T-helper 1 cell treated with Interleukin-12 subunit alpha and Interleukin-12 subunit beta and Interleukin-4 antibody, amounts not matched to agents 30 μg/mL and 1 μg/mL, for 36 hours (primary cell): ENCODE data around the gene NUDT4.
"Not testable (repeated sequence)": the region's sequence is repeated elsewhere in the genome, so short reads cannot be mapped to it uniquely, and the experiment has no call there.

Source experiments
- H3K27ac Mint-ChIP-seq: one replicate; pipeline ENCODE4 v1.8.0; 2021; ENCODE audit warnings: mild to moderate bottlenecking, mixed read lengths
- H3K27me3 Mint-ChIP-seq: one replicate; pipeline ENCODE4 v1.8.0; 2021; ENCODE audit warnings: low read depth, mixed read lengths
- H3K36me3 Mint-ChIP-seq: one replicate; pipeline ENCODE4 v1.8.0; 2021; ENCODE audit warnings: low read depth, mixed read lengths
- H3K4me1 Mint-ChIP-seq: one replicate; pipeline ENCODE4 v1.8.0; 2021; ENCODE audit warnings: low read depth, mixed read lengths
- H3K4me3 Mint-ChIP-seq: one replicate; pipeline ENCODE4 v1.8.0; 2021; ENCODE audit warnings: mild to moderate bottlenecking, moderate library complexity, mixed read lengths
- H3K9me3 Mint-ChIP-seq: one replicate; pipeline ENCODE4 v1.8.0; 2021; ENCODE audit warnings: mixed read lengths

The NUDT4 gene

DNA sequence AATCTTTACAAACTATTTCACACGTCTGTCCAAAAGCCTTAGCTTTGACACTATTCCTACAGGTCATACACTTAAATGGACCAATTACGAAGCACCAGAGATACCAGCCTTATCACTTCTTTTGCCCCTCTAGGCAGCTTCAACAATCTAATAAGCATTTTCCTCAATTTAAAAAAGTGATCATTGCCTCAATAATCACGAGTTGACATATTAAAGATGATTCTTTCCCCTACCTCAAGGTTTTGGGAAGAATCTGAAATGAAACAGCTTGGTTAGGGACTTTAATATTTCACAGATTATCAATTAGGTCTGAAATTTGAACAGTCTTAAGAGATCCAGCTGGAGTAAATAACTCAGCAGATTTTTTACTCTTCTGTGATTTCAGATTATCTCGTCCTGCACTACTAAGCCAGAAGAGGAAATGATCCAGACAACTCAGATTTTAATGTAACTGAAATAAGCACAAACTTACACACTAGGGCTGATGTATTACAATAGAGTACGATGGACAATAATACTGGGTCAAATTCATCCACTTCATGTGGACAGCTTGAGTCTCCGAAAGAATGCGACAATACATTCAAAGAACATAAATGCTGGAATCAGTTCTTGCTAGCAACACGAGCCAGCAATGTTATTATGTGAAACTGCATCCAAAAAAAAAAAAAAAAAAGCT lies 48.1 kb downstream of the NUDT4 start:
- H3K36me3 Mint-ChIP-seq, result no peaks in the 10 kb centered on the region
- H3K27me3 Mint-ChIP-seq, result no peaks in the 10 kb centered on the region
- no peak overlapping the region for H3K27ac Mint-ChIP-seq
- no peaks in the 10 kb centered on the region for H3K9me3 Mint-ChIP-seq
- peaks cover 56% of the 10 kb centered on the region for H3K4me1 Mint-ChIP-seq
- no peak overlapping the region for H3K4me3 Mint-ChIP-seq

DNA sequence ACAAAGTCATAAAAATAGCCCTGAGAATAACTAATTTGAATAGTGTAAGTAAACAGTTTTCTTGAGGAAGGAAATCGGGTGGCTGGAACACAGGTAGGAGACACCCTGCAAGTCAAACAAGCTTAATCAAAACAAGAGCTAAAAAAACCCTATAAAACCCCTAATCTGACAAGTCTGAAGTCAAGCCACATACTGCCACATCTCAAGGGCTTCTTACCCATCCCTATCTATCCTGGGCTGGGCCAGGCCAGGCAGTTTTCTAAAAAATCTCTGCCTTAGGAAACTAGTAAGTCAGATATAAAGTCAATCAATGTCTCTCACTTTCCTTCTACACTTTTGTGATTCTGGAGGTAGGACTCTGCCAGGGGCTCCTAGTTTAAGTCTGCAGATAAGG lies 48.7 kb downstream of the NUDT4 start:
- Mint-ChIP-seq H3K4me3 (no peak overlapping the region), H3K27ac (no peak overlapping the region), H3K4me1 (peaks cover 56% of the 10 kb centered on the region), H3K36me3 (no peaks in the 10 kb centered on the region), H3K27me3 (no peaks in the 10 kb centered on the region), H3K9me3 (no peaks in the 10 kb centered on the region)

DNA sequence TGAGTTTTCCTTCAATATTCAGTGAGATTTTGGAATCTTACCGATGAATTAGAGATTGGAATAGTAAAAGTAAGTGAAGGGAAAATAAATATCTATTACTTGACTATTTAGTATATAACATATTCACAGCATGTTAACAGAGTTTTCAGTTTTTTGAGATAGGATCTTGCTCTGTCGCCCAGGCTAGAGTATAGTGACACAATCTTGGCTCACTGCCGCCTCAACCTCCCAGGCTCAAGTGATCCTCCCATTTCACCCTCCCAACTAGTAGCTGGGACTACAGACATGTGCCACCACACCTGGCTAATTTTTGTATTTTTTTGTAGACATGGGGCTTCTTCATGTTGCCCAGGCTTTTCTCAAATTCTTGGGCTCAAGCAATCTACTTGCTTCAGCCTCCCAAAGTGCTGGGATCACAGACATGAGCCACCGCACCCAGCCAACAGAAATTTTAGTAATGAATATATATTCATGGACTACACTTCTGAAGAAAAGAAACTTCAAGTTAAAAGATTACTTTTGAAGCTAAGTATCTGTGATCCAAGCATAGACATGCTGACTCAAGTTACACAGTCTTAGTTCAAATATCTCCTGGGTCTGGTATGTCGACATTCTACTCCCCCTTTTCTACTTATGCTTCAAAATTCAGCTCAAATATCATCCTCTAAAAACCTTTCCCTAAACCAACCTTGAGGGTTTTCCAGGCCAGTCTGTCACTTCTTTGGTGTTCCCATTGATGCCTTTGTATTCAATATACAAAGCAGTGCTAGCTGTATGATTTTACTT lies 50.2 kb downstream of the NUDT4 start:
- H3K27me3 Mint-ChIP-seq, result no peaks in the 10 kb centered on the region
- H3K36me3 Mint-ChIP-seq, result no peaks in the 10 kb centered on the region
- H3K4me1 Mint-ChIP-seq, result peaks cover 56% of the 10 kb centered on the region
- H3K9me3 Mint-ChIP-seq, result no peaks in the 10 kb centered on the region
- H3K27ac Mint-ChIP-seq, result no peak overlapping the region
- no peak overlapping the region for H3K4me3 Mint-ChIP-seq

DNA sequence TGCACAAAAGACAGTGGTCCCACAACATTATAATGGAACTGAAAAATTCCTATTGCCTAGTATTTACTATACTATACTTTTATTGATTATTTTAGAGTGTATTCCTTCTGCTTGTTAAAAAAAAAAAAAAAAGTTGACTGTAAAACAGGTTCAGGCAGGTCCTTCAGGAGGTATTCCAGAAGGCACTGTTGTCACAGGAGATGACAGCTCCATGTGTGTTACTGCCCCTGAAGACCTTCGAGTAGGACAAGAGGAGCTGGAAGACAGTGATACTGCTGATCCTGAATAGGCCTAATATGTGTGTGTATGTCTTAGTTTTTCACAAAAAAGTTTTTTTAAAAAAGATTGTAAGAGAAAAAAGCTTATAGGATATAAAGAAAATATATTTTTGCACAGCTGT lies 51.7 kb downstream of the NUDT4 start:
- Mint-ChIP-seq H3K4me1 (peaks cover 51% of the 10 kb centered on the region), H3K27ac (no peak overlapping the region), H3K4me3 (no peak overlapping the region), H3K36me3 (no peaks in the 10 kb centered on the region), H3K27me3 (no peaks in the 10 kb centered on the region), H3K9me3 (no peaks in the 10 kb centered on the region)

DNA sequence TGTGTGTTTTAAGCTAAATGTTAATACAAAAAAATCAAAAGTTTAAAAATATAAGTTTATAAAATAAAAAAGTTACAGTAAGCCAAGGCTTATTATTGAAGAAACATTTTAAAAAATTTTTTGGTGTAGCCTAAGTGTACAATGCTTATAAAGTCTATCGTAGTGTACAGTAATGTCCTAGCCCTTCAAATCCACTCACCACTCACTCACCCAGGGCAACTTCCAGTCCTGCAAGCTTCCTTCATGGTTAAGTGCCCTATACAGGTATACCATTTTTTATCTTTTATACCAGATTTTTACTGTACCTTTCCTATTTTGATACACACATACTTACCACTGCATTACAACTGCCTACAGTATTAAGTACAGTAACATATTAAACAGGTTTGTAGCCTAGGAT lies 52.1 kb downstream of the NUDT4 start:
- H3K4me1 Mint-ChIP-seq, result peaks cover 48% of the 10 kb centered on the region
- no peaks in the 10 kb centered on the region for H3K36me3 Mint-ChIP-seq
- no peaks in the 10 kb centered on the region for H3K27me3 Mint-ChIP-seq
- H3K9me3 Mint-ChIP-seq, result no peaks in the 10 kb centered on the region
- H3K27ac Mint-ChIP-seq, result no peak overlapping the region
- H3K4me3 Mint-ChIP-seq, result no peak overlapping the region

GRCh38 chr12:93430280-93430679 lies 52.6 kb downstream of the NUDT4 start:
- Mint-ChIP-seq H3K4me3 (no peak overlapping the region), H3K27me3 (no peaks in the 10 kb centered on the region), H3K36me3 (no peaks in the 10 kb centered on the region), H3K9me3 (no peaks in the 10 kb centered on the region), H3K4me1 (peaks cover 45% of the 10 kb centered on the region), H3K27ac (no peak overlapping the region)

GRCh38 chr12:93432031-93432430 lies 54.3 kb downstream of the NUDT4 start:
- H3K36me3 Mint-ChIP-seq, H3K27ac Mint-ChIP-seq, H3K9me3 Mint-ChIP-seq, H3K27me3 Mint-ChIP-seq, H3K4me3 Mint-ChIP-seq: not testable (repeated sequence)
- H3K4me1 Mint-ChIP-seq, result peaks cover 39% of the 10 kb centered on the region

GRCh38 chr12:93434256-93434865 lies 56.6 kb downstream of the NUDT4 start:
- Mint-ChIP-seq H3K9me3 (no peaks in the 10 kb centered on the region), H3K27ac (no peak overlapping the region), H3K4me3 (no peak overlapping the region), H3K4me1 (peaks cover 53% of the 10 kb centered on the region), H3K36me3 (peaks cover 7% of the 10 kb centered on the region), H3K27me3 (no peaks in the 10 kb centered on the region)

DNA sequence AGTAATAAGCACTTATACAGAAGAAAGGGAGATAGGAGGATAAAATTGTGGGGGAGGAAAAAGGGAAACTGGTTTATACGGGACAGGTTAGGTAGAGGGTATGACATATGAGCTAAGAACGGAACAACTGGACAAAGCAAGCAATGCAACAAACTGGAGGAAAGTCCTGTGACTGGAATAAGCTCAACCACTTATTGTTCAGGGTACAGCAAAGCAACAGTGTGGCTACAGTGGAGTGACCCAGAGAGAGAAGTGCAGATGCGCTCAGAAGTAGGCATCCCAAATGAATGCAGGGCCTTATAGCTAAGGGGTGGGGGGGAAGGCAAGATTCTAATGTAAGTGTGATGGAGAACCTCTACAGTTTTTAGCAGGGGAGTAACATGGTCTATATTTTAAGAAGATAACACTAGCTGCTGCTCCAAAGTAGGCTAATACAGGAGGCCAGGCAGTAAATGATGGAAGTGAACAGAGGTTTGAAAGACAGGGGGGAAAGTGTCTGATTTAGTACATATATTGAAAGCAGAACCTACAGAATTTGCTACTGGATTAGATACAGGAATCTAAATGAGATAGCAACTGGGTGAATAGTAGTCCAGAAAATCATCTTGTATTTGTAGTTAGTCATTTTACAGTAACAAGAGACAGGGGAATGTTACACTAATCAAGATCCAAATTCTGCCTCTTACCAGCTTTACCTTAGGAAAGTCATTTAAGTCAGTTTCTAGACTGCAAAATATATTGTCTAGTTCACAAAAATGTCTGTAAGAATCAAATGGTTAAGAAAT lies 60.7 kb downstream of the NUDT4 start:
- H3K27me3 Mint-ChIP-seq, result no peaks in the 10 kb centered on the region
- peaks cover 57% of the 10 kb centered on the region for H3K4me1 Mint-ChIP-seq
- H3K9me3 Mint-ChIP-seq, result no peaks in the 10 kb centered on the region
- H3K4me3 Mint-ChIP-seq, result peak overlapping the region; percentile 49
- peak overlapping the region; percentile 10 for H3K27ac Mint-ChIP-seq
- peaks cover 18% of the 10 kb centered on the region for H3K36me3 Mint-ChIP-seq

GRCh38 chr12:93440043-93440835 lies 62.5 kb downstream of the NUDT4 start:
- peaks cover 53% of the 10 kb centered on the region for H3K4me1 Mint-ChIP-seq
- H3K9me3 Mint-ChIP-seq, result no peaks in the 10 kb centered on the region
- H3K27ac Mint-ChIP-seq, result peak overlapping the region; percentile 97
- H3K4me3 Mint-ChIP-seq, result peak overlapping the region; percentile 96
- H3K27me3 Mint-ChIP-seq, result no peaks in the 10 kb centered on the region
- H3K36me3 Mint-ChIP-seq, result peaks cover 18% of the 10 kb centered on the region

DNA sequence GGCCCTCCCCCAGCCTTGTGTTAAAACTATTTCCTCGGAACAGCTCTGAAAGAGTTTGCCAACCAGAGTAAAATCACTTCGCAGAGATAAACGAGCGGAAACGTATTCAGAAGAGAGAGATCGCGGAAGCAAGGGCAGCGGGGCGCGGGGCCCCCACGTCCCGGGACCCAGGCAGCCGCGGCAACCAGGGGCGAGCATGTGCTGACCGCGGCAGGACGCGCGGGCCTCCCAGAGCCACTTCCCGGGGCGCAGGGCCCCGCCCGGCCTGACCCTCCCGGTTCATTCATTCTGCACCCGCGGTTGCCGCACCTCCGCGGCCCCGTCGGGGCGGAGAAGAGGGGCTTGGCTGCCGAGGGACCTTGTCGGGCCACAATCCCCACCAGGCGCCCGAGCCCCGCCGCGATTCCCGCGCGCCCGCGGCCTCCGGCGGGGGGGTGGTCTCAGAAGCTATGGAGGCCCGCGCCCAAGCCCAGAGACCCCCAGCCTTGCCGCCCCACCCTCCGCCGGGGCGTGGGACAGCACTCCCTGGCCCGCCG lies 63.4 kb downstream of the NUDT4 start:
- H3K9me3 Mint-ChIP-seq, result no peaks in the 10 kb centered on the region
- no peaks in the 10 kb centered on the region for H3K27me3 Mint-ChIP-seq
- H3K36me3 Mint-ChIP-seq, result peaks cover 18% of the 10 kb centered on the region
- peak overlapping the region; percentile 97 for H3K27ac Mint-ChIP-seq
- peaks cover 51% of the 10 kb centered on the region for H3K4me1 Mint-ChIP-seq
- H3K4me3 Mint-ChIP-seq, result peak overlapping the region; percentile 96

GRCh38 chr12:93441617-93442410 lies 64.1 kb downstream of the NUDT4 start, which contains the start of gene UBE2N:
Gene UBE2N, minus strand, starts transcription at chr12:93441947. Its CDS starts 63 bp downstream, at chr12:93441884.
- Mint-ChIP-seq H3K27ac (peak within 1 kb of the TSS; percentile 99), H3K4me3 (peak within 1 kb of the TSS; percentile 98), H3K36me3 (peaks cover 18% of the 10 kb centered on the region), H3K27me3 (no peaks in the 10 kb centered on the region), H3K4me1 (peaks cover 44% of the 10 kb centered on the region), H3K9me3 (no peaks in the 10 kb centered on the region)
